Activated CD8-positive, alpha-beta memory T cell treated with anti-CD3 and anti-CD28 coated beads, Interleukin-2, amount 50 U/mL, for 1 hour (primary cell): ENCODE data around the gene DTYMK.

Experiments used
- DNase-seq: peaks from one replicate; pipeline ENCODE4 v3.0.0-alpha.2; 2020; ENCODE audit errors: extremely low read depth

Gene DTYMK

GRCh38 chr2:241706537-241706936, 19.9 kb upstream of the DTYMK start:
- DNase-seq = no peak

GRCh38 chr2:241703032-241703604, 16.5 kb upstream of the DTYMK start:
- DNase-seq = no peak

- DNase-seq = peak; percentile 76
Measured at GRCh38 chr2:241702155-241703031, 15.8 kb upstream of the DTYMK start.

DNA sequence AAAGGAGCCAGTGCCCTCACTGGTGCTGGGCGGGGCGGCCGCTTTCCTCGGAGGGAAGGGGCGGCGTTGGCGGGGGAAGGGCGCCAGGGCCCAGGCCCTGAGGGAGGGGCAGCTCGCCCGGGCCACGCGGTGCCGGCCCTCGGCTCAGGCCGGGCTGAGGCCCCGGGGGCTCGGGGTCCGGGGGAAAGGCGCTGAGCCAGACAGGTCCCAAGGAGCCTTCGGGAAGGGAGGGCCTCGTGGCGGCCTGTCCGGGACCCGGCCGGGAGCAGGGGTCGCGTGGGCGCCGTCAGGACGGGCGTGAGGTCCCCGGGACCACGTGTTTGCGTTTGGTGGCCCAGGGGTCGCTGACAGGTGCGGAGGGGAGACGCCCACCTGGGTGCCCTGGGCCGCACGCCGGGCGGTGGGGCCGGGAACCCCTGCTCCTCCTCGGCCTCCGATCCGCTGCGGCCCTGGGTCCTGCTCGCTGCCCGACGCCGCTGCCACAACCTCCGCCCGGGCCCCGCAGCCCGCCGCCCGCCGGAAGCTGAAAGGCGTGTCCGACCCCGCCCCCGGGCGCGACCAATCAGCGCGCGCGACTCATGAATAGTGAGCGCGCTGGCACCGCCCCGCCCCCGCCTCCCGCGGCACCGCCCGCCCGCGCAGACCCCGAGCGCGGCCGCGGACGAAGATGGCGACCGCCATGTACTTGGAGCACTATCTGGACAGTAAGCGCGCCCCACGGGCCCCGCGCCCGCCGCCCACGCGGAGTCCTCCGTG, 15.0 kb upstream of the DTYMK start, which contains the start of gene ING5:
TSS of gene ING5 (plus strand) at position 641 of the 756 bp plus-strand sequence. CDS start at position 668, 27 bp downstream.
- DNase-seq = peak; percentile 74

DNA sequence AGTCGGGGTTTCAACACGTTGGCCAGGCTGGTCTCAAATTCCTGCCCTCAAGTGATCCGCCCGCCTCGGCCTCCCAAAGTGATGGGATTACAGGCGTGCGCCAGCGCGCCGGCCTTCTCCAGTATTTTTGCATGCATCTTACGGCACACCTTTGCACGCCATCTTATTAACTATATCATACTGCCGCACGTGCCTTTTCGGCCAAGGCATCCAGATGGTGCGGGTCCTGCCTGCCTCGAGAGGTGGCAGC, 14.5 kb upstream of the DTYMK start:
- DNase-seq = no peak

DNA sequence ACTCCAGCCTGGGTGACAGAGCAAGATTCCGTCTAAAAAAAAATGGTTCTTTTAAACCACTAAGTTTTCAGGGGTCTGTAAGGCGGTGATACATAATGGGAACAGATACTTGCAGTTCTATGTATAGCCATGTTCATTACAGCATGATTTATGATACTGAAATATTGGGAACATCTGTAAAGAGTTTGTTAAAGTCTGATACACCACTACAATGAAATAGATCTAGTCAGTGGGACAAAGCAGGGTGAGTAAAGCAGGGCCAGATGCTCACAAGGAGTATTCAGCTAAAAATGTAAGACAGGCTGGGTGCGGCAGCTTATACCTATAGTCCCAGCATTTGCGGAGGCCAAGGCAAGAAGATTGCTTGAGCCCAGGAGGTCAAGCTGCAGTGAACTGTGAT, 9.0 kb upstream of the DTYMK start:
- no peak for DNase-seq

DNA sequence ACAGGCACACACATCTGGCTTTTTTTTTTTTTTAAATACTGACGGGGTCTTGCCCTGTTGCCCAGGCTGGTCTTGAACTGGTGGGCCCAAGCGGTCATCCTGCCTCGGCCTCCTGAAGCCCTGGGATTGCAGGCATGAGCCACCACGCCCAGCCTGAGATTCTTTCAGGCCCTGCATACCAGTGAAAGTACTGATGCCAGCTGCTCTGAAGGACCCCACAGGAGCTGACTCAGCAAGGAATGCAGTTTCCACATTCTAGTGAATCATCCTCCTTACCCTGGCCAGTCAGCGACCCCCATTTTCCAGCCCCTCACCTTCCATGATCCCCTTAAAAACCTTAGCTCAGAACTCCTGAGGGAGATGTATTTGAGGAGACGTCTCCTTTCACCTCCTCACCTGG, 5.8 kb upstream of the DTYMK start:
- DNase-seq = no peak

DNA sequence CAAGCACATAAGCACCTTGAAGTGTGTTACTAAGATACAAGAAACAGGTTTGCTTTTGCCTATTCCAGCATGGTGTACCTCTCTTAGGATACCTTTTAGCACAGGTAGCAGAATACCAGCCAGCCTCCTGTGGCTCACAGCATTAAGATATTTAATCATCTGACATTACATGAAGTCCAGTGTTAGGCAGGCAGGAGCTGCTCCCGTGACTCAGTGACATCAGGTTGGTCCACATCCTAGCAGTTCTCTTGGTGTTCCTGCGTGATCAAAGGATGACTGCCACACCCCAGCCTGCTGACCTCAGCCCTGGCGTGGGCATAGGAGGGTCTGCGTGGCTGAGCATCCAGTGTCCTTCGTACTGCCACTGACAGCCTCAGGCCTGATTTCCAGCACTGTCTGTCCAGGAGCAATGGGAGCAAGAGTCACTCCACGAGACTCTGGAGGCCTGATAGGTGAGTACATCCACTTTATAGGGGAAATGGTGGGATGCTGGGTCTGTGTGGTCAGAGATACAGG, 3.6 kb upstream of the DTYMK start:
- DNase-seq = no peak

DNA sequence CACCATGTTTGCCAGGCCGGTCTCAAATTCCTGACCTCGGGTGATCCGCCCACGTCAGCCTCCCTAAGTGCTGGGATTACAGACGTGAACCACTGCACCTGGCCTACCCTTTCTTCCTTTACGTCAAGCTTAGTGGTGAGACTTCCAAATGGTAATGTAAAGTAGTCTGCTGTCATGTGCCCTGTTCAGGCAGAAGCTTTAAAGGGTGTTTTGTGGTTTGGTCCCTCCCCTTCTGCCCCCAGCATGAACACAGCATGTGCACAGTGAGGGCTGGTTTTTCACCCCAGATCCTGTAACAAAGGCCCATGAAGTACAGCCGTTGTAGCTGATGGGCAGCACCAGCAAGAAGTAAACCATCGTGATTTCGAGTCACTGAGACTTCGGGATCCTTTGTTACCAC, 2.7 kb upstream of the DTYMK start:
- DNase-seq = peak; percentile 31

- DNase-seq = no peak
Measured at GRCh38 chr2:241686324-241686649, 328 bp downstream of the DTYMK start.

DNA sequence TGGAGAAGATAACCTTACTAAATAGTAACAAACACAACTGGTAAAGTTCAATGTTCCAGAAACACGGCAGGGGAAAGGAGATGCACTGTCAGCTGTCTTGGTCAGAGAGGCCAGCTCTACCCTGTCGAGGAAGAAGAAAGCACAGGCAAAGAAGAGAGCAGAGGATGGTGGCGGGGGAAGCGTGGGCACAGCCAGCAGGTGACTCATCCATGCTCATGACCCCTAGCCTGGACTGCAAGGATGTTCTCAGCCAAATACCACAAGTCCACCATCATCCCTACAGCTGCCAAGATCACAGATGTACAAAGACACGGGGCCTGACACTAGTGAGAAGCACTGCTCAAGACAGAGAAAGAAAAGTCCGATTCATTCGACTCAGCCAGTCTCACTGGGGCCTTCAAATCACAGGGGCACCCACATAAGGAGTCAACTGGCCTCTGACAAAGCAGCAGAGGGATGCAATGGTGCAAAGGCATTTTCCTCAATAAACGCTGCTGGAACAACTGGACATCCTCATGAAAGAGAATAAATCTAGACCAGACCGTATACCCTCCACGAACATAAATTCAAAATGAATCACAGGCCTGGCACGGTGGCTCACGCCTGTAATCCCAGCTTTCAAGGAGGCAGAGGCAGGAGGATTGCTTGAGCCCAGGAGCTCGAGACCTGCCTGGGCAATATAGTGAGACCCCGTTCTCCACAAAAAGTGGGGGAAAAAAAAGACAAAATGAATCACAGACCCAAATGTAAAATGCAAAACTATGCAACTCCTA, 5.6 kb downstream of the DTYMK start:
- DNase-seq = no peak

DNA sequence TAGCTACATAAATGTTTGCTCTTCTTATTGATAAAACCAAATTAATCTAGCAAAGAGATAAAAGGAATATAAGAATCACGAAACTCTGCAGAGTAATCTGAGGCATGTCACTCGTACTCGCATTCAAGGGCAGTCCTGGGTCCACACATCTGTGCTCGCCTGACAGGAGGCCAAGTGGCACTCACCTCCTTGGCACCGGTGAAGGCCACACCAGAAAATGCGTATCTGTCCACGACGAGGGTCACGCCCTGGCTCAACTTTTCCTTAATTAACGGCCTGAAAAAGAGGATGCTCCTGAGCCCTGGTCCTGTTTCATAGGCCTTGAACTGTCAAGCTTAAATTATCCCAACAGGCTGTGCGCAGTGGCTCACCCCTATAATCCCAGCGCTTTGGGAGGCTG, 6.6 kb downstream of the DTYMK start:
- no peak for DNase-seq

GRCh38 chr2:241678784-241679540, 7.7 kb downstream of the DTYMK start:
- DNase-seq = no peak

DNA sequence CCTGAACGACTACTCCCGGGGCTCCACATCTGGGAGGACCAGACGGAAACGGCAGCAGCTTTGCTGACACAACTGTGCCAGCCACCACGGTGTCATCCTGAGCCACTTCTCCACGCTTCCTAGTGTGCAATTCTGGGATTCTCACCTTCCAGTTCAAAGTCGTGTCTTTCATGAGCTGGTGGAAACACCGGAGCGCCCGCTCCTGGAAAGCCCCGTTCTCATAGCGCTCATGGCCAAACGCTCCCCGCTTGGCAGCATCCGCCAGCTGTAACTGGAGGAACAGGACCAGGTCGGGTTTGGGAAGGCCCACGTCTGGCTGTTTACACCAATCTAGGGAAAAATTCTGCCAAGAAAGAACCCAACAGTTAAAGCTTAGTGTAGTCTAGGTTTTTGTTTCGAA, 8.3 kb downstream of the DTYMK start:
- DNase-seq = no peak

- DNase-seq = no peak
Measured at GRCh38 chr2:241677392-241677791, 9.2 kb downstream of the DTYMK start.

GRCh38 chr2:241676665-241677064, 9.9 kb downstream of the DTYMK start:
- no peak for DNase-seq

GRCh38 chr2:241675885-241676284, 10.7 kb downstream of the DTYMK start:
- DNase-seq = no peak

DNA sequence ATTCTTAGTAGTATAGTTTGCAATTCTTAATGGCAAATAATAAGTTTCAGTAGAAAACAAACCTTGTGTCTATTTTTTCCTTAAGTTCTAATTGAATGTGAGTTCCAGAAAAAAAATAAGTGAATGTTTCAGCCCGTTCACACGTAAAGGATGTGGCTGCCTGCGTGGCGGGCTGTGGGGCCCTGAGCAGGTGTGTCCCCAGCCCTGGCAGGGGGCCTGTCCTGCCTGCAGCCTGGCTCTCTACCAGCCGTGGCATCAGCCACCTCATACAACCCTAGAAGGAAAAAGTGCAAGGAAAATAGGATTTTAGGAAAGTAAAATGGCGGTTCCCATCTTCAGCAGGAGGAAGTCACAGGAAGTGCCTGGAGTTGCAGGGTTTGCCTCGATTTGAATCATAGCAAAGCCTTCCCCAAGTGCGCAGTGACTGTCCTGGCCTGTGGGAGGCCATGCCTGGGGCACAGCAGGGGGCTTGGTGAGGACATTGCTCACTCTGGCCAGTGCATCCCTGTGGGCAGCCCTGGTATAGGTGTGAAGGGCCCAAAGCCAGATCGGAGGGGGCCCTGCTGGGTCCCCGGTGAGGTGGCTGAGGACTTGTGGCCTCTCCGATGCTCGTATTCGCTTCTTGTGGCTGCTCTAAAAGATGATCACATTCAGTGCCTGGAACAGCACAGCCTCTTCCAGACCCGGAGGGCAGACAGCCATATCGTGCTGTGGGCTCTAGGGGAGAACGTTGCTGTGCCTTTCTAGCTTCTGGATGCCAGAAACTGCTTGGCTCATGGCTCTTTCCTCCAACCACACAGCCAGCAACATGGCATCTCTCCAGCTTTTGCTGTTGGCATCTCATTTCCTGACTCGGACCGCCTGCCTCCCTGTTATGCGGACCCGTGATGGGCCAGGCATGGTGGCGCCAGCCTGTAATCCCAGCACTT, 12.6 kb downstream of the DTYMK start:
- DNase-seq = no peak

GRCh38 chr2:241673189-241673663, 13.4 kb downstream of the DTYMK start:
- no peak for DNase-seq
